Activated CD8-positive, alpha-beta memory T cell treated with anti-CD3 and anti-CD28 coated beads, Interleukin-2, amount 50 U/mL, for 48 hours (primary cell): Measurements from ENCODE around the gene PCED1B.

Experiments used
- DNase-seq: peaks from one replicate; pipeline ENCODE4 v3.0.0-alpha.2; 2020

The PCED1B gene

DNA sequence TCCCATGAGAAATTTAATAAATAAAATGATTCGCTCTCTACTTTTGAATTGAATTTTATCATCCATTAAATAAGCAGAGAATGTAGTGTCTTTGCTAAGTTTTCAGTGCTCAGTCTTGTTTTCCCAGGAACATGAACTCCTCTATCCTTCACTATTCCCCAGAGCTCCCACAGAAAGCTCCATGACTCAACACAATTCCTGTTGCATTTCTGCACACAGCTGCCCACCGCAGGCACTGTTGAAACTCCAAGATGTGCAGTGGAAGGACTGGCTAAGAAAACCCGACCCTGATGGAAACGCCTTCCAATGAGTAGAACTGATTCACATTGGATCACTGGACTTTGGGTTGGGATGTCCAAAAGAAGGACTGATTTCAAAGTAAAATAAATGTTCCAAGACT lies 202.8 kb downstream of the PCED1B start:
- DNase-seq: no peak
